GM12878 (cell line): ENCODE data around the gene MYOC. TPM values are rescaled to one million over a fixed set of nuclear protein-coding genes. Genes with fewer than 3 reads are reported as not detected.

Experiments
- ATF7 ChIP-seq: fragments of 450-650 bp; IDR thresholded peaks from 2 replicates; pipeline ENCODE4 v1.6.1; 2016; ENCODE audit warnings: low read depth, mild to moderate bottlenecking
- GATAD2B ChIP-seq: fragments of 450-650 bp; conservative IDR thresholded peaks from 2 replicates; pipeline ENCODE4 v1.6.1; 2017; ENCODE audit warnings: low read depth, mild to moderate bottlenecking, moderate library complexity
- MEF2B ChIP-seq: fragments of 450-650 bp; IDR thresholded peaks from 2 replicates; pipeline ENCODE4 v1.6.1; 2018; ENCODE audit warnings: mild to moderate bottlenecking, moderate library complexity; ENCODE audit not compliant: partially characterized antibody, poor library complexity, severe bottlenecking
- RELB ChIP-seq: fragments of 450-650 bp; IDR thresholded peaks from 2 replicates; pipeline ENCODE4 v1.6.1; 2017; ENCODE audit warnings: low read depth, mild to moderate bottlenecking, moderate library complexity
- SKIL ChIP-seq: fragments of 450-650 bp; IDR thresholded peaks from 2 replicates; pipeline ENCODE4 v1.6.1; 2017; ENCODE audit warnings: mild to moderate bottlenecking, low read depth, inconsistent platforms; ENCODE audit not compliant: poor library complexity, severe bottlenecking
- ZNF592 ChIP-seq: fragments of 450-650 bp; IDR thresholded peaks from 2 replicates; pipeline ENCODE4 v1.6.1; 2017; ENCODE audit warnings: mild to moderate bottlenecking, moderate library complexity
- polyA plus RNA-seq, 11 experiments: library from polyadenylated mRNA; depleted of rRNA in 4 of 11; unstranded in 6 of 11; stranded (reverse) in 5 of 11; fragments of >200 nt; fragmentation: Nextera tagmentation in 4 of 11; fragmentation: Illumina TruSeq in 1 of 11; extraction: Ambion mirVana in 4 of 11; extraction: Trizol in 1 of 11; gene quantifications; 1 replicate in 1 of 11; 2 replicates in 10 of 11; pipeline versions ENCODE4 v1.2.1 to v1.2.3, GENCODE V29; 2011 to 2016; ENCODE audit warnings: inconsistent platforms in 2 of 11, missing spikeins in 2 of 11, low read depth in 1 of 11
- total RNA-seq, 4 experiments: library from RNA; depleted of rRNA in 3 of 4; stranded (reverse); fragments of >200 nt in 3 of 4; fragmentation: Illumina TruSeq in 1 of 4; extraction: Trizol in 1 of 4; gene quantifications; 2 replicates each; pipeline versions ENCODE4 v1.2.1 to v1.2.3, GENCODE V29; 2013 to 2021

Gene MYOC
- total and polyA plus RNA-seq, 10 of the 15 experiments (the other 5 are each of a cell fraction or from before 2014, with no cell fraction given) = not detected

- peak; percentile 37; the same call in 1 of the 2 replicates for TF ChIP-seq ZNF592
- peak; percentile 66 for TF ChIP-seq RELB
- TF ChIP-seq SKIL = peak; percentile 54
- peak; percentile 24 for TF ChIP-seq MEF2B
- peak; percentile 32; the same call in 1 of the 2 replicates for TF ChIP-seq ATF7
- TF ChIP-seq GATAD2B = peak; percentile 23
Observed at GRCh38 chr1:171615122-171615906, 37.2 kb downstream of the MYOC start (continued).
